Fibroblast of skin of right biceps (primary cell): ENCODE data around the gene ZNF678.
A peak's percentile ranks its signal among the peaks of the same experiment; 100 is the strongest.
"Not testable (repeated sequence)": the region's sequence is repeated elsewhere in the genome, so short reads cannot be mapped to it uniquely, and the experiment has no call there.

ENCODE experiments used
- DNase-seq: peaks from one replicate; pipeline ENCODE4 v3.0.0-alpha.2; 2013

Gene ZNF678

DNA sequence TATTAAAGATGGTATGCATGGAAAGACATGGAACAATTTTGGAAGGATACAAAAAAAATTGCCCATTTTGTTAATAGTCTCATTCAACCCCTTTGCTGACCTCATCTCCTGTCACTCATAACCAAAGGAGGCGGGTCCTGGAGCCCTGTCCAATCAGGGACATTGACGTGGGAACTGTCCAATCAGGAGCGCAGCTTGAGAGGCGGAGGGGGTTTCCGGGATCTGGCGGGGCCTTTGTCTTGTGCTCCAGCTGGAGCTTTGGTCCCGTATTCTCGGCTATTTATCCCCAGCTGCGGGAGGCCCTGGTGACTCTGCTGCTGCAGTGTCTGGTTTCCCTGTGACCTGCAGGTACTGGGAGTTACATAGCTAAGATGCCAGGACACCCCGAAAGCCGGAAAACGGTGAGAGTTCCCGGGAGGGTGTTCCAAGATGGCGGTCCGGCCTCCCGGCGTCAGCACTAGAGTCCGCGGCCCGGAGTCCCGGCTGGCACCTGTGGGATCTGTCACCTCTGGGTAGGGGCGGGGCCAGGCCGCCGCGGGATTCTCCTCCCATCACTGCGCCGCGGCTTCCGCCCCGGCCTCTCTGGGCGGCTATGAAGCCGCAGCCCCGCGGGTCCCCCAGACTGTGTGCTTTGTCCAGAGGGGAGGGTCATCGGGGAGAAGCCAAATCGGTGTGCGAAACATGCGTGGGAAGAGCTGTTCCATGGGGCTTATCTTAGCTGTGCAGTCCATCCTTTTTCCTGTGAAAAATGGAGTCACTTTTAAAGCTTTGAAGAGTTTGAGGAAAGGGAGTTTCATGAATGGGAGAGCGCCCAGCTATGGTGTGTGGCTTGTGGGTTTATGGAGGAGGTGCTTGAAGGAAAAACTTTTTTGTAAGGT lies at the start of gene ZNF678:
Gene ZNF678 (plus strand): TSS at position 233 of the 878 bp plus-strand sequence. CDS start 87,436 bp downstream, outside the sequence.
- peak; percentile 94 for DNase-seq

DNA sequence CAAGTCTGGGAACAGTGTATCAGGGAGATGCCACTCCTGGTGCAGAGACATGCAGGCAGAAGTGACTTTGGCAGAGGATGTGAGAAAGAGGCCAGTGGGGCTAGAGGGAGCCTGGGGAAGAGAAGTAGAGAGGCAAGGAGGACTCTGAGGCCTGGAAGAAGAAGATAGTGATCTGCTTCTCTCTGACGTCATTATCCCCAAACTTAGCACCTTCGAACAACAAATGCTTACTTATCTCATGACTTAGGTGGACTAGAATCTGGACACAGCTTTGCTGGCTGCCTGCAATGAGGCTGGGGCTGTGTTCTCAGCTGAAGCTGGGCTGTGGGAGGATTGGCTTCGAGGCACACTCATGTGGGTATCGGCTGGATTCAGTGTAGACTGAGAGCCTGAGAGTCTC lies 44.5 kb upstream of the ZNF678 start:
- no peak for DNase-seq

DNA sequence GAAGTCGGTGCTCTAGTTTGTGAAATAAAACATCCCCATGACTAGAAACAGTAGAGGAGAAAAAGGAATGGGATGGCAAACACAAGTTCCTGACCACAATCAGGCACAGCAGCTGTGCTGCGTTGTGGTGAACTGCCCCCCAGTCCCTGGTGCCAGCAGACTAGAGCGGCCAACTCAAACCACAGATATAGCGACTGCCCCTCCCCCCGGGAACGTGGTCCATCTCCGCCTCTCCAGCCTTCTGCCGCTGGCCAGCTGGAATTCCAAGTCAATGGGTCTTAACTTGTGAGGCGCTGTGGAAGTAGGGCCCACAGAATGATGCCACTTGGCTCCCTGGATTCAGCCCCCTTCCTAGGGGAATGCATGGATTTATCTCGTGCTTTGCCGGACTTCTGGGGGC lies 41.6 kb upstream of the ZNF678 start:
- DNase-seq, result no peak

DNA sequence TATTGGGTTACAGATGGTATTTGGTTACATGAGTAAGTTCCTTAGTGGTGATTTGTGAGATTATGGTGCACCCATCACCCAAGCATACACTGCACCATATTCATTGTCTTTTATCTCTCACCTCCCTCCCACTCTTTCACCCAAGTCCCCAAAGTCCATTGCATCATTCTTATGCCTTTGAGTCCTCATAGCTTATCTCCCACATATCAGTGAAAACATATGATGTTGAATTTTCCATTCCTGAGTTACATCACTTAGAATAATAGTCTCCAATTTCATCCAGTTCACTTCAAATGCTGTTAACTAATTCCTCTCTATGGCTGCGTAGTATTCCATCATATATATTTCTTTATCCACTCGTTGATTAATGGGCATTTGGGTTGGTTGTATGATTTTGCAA lies 36.8 kb upstream of the ZNF678 start:
- DNase-seq, result no peak

DNA sequence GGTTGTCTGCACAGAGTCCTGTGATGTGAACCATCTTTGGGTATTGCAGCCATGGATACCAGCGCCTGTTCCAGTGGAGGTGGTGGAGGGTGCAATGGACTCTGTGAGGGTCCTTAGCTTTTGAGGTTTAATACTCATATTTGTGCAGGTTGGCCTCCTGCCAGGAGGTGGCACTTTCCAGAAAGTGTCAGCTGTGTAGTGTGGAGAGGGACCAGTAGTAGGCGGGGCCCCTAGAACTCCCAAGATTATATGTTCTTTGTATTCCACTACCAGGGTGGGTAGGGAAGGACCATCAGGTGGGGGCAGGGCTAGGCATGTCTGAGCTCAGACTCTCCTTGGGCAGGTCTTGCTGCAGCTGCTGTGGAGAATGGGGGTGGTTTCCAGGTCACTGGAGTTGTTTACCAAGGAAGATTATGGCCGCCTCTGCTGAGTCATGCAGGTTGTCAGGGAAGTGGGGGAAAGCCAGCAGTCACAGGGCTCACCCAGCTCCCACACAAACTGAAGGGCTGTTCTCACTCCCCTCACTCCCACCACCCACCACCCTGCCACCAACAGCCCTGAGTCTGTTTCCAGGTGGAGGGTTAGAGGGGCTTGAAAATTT lies 31.2 kb upstream of the ZNF678 start:
- no peak for DNase-seq

DNA sequence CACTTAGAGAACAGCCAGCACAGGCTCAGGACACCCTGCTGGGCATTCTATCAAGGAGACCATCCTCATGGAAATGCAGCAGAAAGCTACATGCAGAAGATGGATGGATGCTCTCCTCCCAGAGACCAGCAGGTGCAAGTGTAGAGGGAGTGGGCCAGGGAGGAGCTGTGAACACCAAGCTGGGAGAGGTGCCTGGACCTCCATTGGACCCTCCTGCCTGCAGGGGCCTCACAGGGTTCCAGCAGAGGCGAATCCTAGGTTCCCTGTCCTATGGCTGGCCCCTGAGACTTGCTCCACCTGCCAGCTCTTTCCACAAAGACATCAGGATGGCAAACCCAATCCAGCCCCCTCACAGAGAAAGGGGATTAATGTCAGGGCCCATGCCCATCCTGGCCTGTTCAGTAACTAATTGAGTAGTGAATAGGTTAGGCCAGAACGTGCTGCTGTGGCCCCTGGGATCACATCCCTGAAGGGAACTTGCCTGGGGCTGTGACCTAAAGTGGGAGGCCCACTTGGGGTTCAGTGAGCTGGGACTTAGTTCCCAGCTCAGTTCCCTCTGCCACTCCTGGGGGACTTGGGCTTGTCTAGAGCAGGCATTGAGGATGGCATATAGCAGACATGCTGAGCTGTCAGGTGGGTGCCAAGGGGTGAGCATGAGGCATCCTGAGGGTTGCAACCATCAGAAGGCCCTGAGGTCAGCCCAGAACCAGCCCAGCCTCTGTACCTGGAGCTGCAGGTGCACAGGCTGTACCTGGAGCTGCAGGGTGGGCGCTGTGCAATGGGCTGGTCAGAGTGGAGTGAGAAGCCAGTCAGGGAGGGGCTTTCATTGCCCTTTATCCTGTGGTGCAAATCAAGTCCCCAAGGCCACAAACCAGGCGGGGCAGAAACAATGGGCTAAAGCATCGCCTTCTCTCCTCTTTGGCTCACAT lies 22.9 kb upstream of the ZNF678 start:
- DNase-seq, result no peak

DNA sequence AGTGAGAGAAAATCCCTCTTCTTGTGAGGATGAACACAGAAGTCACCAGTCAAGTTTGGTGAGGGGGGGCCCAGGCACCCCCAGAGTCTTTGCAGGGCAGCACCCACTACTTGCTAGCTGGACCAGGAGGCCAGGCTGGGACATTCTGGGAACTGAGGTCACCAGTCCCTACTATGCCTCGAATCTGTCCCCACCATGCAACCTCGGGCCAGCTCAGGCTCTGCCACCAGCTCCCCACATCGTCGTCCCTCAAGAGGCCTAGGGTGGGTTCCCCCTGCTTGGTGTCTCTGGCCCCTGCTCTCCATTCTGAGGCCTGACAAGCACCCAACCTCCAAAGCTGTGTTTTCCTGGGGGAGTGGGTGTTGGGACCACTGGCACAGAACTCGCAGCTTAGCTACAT lies 22.2 kb upstream of the ZNF678 start:
- DNase-seq, result no peak

DNA sequence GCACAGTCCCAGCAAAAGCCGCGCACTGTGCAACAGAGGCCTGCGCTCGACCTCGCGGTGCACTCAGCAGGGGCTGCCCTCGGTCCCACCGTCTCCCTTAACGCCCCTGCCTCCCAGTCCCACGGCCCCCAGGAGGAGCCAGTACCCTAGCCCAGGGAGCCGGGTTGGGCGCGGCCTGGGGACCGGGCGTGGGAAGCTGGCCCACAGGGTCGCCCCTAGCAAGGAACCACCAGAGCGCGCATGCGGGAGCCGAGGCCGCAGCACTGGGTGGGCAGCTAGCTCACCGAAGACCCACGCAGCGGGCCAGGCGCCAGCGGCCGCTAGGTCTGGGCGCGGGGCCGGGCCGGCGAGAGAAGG lies 21.6 kb upstream of the ZNF678 start:
- DNase-seq, result no peak

DNA sequence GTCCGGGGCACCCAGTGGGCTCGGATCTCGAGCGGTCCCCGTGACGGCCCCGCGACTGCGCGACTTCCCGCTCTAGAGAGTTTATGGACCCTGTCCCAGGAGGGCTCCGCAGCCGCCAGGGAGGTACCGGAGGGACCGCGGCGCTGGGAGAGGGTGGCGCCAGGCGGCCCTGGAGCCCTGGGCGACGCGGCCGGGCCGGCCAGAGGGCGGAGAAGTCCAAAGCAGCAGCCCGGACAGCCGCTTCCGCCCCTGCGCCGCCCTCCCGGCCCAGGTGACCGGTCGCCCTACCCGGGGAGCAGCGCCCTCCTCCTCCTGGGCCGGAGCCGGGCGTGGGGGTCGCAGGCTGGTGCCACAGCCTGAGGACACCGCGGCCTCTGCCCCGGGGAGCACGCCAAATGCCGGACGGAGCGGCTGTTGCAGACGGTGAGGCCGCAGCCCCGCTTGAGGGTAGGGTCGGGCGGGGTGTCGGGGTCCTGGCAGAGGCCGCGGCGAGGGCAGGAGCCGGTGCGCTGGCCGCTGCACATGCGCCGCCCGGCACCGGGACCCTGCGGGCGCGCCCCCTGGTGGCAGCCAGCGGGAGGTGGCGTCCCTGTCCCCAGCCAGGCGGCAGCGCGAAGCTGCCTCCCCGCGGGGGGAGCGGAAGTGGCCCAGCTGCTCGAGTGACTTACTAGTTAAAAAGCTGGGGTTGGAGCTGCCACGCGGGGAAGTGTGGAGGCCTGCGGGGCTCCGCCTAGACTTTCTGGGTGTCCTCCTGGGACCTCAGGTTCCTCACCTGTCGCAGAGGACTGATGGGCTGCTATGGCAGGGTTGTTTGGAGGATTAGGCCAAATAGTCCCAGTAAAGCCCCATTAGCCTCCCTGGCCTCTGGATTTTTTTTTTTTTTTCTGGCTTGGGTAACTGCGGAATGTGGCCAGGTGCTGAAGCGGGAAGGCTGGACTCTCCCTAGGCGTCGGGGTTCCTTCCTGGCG lies 20.9 kb upstream of the ZNF678 start:
- peak; percentile 87 for DNase-seq

DNA sequence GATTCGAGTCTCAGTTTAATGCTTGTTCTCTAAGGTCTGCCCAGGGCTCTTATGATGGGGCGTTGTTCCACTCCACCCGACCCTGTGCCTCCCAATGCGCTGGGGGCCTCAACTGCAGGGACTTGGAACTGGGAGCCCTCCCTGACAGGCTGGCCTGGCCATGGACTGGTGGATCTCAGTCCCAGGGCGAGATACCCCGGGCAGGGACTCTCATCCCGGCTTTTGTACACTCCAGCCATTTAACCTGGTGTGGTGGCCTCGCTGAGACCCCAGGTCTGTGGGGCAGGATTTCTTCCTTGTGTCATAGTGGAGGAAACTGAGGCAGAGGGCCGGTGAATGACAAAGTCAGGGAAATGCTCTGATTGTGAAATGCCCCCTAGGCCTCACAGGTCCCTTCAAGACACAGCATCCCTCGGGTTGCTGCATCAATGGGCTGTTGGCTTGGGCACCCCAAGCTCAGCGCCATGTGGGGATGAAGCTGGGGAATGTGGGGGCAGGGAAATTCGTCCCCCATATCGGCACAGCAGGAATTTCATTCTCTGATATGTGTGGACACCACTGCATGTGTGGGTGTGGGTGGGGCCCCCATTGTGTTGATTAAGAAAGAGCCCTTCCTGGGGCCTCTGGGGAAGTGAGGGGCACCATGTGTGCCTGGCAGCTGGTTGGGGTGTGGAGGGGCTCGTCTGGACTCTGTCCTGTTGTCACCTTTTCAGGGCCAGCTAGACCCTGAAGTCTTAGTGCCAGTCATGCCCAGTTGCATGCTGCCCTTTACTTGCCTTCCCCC lies 19.9 kb upstream of the ZNF678 start:
- no peak for DNase-seq

DNA sequence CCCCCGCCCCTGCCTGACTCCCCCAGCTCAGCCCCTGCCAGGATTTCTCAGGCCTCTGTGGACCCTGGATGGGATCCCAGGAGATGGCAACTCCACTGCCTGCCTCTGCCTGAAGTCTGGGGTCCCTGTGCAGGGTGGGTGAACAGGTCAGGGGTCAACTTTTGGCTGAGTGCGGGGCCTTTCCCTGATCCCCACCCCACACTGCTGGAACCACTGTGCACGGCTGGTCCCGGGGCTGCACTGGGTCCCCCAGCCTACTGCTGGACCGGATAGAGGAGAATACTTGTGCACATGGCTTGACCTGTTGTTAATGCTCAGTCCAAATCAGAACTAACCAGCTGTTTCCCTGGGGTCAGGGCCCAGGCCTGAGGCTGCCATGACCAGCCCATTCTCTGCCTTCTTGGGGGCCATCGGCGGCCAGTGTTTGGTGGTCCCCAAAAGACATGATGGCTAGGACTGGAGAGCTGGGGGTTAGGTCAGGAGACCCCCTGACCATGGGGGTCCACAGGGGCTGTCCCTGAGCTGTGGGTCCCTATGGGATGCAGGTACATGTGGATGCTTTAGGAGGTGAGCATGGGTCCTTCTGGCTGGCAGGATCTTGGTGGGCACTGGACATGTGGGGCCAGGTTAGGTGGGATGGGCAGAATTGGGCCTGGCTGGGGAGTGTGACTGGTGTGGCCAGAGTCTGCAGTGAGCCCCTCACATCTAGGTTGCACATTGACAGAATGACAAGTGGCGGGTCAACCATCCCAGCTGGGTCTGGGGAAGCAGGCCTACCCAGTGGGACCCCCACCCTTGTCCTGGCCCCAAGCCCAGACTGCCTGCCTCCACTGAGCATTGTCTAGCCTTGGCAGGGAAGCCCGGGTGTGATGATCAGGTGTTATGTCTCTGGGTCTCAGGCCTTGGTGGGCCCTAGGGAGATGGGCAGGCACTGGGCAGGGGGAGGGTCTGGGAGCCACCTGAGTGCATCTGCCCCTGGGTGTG lies 19.0 kb upstream of the ZNF678 start:
- no peak for DNase-seq

DNA sequence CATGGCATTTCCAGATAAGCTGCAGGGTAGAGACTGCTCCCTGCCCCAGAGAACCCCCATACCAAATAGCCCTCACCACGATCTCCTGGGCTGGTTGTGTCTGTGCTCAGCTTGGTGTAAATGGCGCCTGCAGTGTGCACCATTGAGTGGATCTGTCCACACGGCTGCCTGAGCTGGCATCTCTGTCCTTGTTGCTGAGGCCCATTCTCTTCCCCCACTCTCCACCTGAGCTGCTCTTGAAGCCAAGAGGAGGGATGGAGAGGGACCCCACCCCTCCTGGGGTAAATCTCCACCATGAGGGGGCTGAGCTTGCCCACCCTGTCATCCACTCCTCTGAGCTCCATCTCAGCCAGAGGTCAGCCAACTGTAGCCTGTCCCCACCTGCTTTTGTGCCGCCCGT lies 18.0 kb upstream of the ZNF678 start:
- DNase-seq, result no peak

DNA sequence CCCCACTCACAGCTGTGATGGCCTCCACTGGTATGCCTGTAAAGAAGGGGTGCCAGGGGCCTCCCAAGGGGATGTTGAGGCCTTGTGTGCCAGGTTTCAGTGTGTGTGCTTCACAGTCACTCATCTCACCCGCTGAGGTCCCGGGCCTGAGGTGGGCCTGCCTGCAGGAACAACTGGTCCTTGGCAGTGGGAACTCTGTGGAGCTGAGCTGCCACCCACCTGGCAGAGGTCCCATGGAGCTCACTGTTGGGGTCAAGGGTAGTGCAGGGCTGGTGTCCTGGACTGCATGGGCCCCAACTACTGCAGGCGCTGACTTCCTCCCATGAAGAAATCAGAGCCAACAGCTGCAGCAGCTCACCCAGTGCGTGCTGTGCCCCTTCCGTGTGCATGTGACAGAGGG lies 17.3 kb upstream of the ZNF678 start:
- no peak for DNase-seq

DNA sequence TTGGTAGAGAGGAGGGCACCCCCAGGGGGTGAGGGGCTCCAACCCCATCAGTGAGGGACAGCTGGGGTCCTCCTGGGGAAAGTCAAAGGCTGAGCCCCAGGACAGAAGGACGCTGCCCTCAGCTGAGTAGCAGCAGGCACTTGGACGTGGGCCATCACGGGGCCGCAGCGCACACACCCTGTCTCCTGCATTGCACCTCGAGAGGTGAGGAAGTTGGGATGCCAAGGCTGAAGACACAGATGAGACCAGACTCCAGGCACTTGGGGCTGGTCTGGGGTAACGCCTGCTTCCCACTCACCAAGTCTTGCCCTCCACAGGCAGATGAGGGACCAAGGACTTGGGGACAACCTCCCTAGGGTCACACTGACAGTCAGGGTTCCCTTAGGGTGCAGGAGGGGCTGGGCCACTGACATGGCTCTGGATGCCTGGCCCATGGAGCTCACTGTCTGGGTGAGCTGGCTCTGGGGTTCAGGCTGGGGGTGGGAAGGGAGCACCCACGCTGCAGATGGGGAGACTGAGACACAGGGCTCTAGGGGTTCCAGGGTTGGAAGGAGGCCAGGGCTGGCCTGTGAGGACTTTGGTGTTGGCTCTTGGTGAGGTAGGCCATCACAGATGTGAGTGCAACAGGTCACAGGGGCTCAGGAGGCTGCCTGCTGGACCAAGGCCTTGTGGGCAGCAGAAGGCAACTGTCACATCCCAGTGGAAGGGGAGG lies 16.6 kb upstream of the ZNF678 start:
- DNase-seq, result no peak

DNA sequence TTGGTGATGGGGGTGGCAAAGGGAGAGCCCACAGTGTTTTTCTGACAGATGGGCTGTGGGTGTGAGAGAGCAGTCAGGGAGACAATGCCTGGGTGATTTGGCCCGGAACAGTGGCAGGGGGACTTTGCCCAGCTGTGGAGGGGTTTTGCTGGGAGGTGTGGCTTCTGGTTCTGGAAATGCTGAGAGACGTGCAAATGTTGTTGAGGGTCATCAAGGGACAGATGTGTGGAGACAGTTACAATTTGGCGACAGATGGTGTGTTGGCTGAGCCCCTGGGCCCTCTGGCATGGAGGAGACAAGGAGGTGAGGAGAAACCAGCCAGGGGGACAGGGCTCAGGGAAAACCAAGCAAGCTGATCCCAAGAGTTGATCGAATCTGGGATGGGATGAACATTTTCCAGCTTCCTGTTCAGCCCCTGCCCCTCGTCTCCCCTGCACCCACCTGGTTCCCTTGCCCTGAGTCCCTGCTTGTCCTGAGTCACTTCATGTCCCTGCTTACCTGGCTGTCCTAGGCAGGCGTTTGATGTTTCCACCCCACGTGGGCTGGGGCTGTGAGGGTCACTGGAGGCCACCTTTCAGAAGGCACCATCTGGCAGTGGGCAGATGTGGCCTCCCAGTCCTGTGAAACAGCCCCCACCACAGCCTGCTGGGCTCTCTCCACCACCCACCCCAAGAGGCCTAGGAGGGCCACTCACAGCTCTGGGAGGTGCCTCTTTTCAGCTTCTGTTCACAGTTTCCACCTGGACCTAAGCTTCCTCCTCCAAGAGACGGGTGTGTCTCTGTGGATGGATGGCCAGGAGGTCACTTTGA lies 15.8 kb upstream of the ZNF678 start:
- DNase-seq, result no peak

DNA sequence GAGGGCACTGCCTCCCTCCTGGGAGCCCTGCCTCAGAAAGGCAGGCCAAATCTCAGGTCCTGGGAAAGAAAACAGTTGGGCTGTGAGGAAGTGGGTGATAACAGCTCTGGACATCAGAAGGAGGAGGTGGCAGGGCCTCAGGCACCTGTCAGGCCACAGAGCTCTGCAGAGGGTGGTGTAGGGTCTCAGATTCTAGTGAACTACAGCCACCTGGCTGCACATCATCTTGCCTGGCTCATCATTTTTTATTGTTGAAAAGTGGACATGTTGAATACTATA lies 15.3 kb upstream of the ZNF678 start:
- no peak for DNase-seq

DNA sequence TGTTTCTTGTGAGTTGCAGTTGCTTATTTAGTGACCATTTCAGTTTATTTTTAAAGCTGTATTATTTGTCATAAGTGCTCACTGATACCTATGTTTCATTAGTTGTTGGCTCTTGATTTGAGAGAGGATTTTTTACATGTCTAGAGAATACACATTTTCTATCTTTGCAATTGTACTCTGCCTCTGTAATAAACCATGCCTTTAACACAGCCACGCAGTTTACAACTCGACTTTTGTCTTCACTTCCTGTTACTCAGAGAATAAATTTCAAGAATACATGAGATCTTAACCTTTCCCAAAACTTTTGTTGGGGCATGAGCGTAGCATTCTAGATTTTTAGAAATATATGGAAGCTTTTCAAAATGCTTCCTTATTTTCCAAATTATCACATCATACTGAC lies 14.9 kb upstream of the ZNF678 start:
- DNase-seq, result no peak

DNA sequence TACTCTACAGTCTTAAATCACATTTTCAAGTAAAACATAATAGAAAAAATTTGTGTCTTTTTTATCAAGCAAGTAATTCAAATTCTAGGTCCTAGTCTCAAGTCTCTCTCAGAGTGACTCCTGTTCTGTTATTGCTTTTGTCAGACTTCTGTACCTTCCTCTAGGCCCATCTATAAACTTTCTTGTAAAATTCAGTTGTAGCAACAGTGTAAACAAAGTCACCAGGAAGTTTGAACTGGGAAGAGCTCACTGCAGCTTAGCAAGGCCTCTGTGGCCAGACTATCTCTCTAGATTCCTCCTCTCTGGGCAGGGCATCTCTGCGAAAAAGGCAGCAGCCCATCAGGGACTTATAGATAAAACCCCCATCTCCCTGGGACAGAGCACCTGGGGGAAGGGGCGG lies 13.5 kb upstream of the ZNF678 start:
- no peak for DNase-seq

DNA sequence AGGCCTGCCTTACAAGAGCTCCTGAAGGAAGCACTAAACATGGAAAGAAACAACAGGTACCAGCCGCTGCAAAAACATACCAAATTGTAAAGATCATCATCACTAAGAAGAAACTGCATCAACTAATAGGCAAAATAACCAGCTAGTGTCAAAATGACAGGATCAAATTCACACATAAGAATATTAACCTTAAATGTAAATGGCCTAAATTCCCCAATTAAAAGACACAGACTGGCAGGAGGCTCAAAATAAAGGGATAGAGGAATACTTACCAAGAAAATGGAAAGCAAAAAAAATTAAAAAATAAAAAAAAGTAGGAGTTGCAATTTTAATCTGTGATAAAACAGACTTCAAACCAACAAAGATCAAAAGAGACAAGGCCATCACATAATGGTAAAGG lies 11.5 kb upstream of the ZNF678 start:
- DNase-seq, result not testable (repeated sequence)
